Liver (tissue), 9 donors: ENCODE measurements around the gene PTPA. TPM values are rescaled to one million over a fixed set of nuclear protein-coding genes. Genes with fewer than 3 reads are reported as not detected.

Source experiments
- DNase-seq: peaks from one replicate; pipeline ENCODE4 v3.0.0-alpha.2; 2017; ENCODE audit warnings: low spot score
- H3K27ac ChIP-seq, 2 donors: one replicate each; pipeline ENCODE4 v1.7.0; 2013; ENCODE audit warnings: inconsistent platforms in 2 of 2, low read length in 2 of 2, control low read depth in 1 of 2, low read depth in 1 of 2, mild to moderate bottlenecking in 1 of 2
- H3K27me3 ChIP-seq, 4 donors: one replicate each; pipeline versions ENCODE4 v1.6.1 to v1.7.0; 2013; ENCODE audit warnings: low read length in 3 of 4, inconsistent platforms in 1 of 4, mild to moderate bottlenecking in 1 of 4, moderate library complexity in 1 of 4; ENCODE audit not compliant: control insufficient read depth in 4 of 4, insufficient read depth in 4 of 4
- H3K36me3 ChIP-seq, 4 donors: one replicate each; pipeline versions ENCODE4 v1.6.1 to v1.7.0; 2013; ENCODE audit warnings: low read length in 3 of 4, mild to moderate bottlenecking in 3 of 4, low read depth in 1 of 4, moderate library complexity in 1 of 4; ENCODE audit not compliant: control insufficient read depth in 4 of 4, insufficient read depth in 3 of 4
- H3K4me1 ChIP-seq, 4 donors: one replicate each; pipeline versions ENCODE4 v1.6.1 to v1.7.0; 2013; ENCODE audit warnings: low read length in 3 of 4, mild to moderate bottlenecking in 3 of 4, moderate library complexity in 1 of 4; ENCODE audit not compliant: control insufficient read depth in 4 of 4, insufficient read depth in 4 of 4
- H3K4me3 ChIP-seq, 3 donors: one replicate each; pipeline versions ENCODE4 v1.6.1 to v1.7.0; 2013; ENCODE audit warnings: low read length in 3 of 3, control low read depth in 1 of 3, low read depth in 1 of 3, mild to moderate bottlenecking in 1 of 3
- H3K9ac ChIP-seq, 2 donors: one replicate each; pipeline ENCODE4 v1.7.0; 2013; ENCODE audit warnings: low read length in 2 of 2, mild to moderate bottlenecking in 2 of 2, moderate library complexity in 2 of 2, control low read depth in 1 of 2, low read depth in 1 of 2
- H3K9me3 ChIP-seq, 4 donors: one replicate each; pipeline versions ENCODE4 v1.6.1 to v1.7.0; 2013; ENCODE audit warnings: low read length in 3 of 4; ENCODE audit not compliant: control insufficient read depth in 4 of 4
- EGR1 ChIP-seq, 2 donors: IDR thresholded peaks; 2 replicates each; pipeline ENCODE4 v1.6.1; 2016 to 2018; ENCODE audit warnings: antibody characterized with exemption in 2 of 2, low read depth in 2 of 2
- HNF4A ChIP-seq, 2 donors: conservative IDR thresholded peaks; 2 replicates each; pipeline ENCODE4 v1.6.1; 2016; ENCODE audit warnings: antibody characterized with exemption in 2 of 2, mild to moderate bottlenecking in 2 of 2
- JUND ChIP-seq, 2 donors: IDR thresholded peaks; 2 replicates each; pipeline ENCODE4 v1.6.1; 2016; ENCODE audit warnings: antibody characterized with exemption in 2 of 2
- RAD21 ChIP-seq, 2 donors: IDR thresholded peaks; 2 replicates each; pipeline ENCODE4 v1.6.1; 2016; ENCODE audit warnings: antibody characterized with exemption in 2 of 2, mild to moderate bottlenecking in 2 of 2
- RXRA ChIP-seq, 2 donors: IDR thresholded peaks; 2 replicates each; pipeline ENCODE4 v1.6.1; 2017 to 2018; ENCODE audit warnings: antibody characterized with exemption in 2 of 2, mild to moderate bottlenecking in 1 of 2
- YY1 ChIP-seq: IDR thresholded peaks from 2 replicates; pipeline ENCODE4 v1.6.1; 2016; ENCODE audit warnings: antibody characterized with exemption, mild to moderate bottlenecking
- WGBS: extraction: QIAGEN DNeasy Blood & Tissue Kit; methylation state at CpG from one replicate; pipeline ENCODE4 v1.1.7; 2013; 5-methylcytosine and 5-hydroxymethylcytosine counted together
- polyA plus RNA-seq, 2 donors: library from polyadenylated mRNA; stranded (reverse) in 1 of 2; unstranded in 1 of 2; fragments of 200-250 nt in 1 of 2; fragments of >200 nt in 1 of 2; fragmentation: Nextera tagmentation in 1 of 2; extraction: Ambion mirVana in 1 of 2; gene quantifications; one replicate each; pipeline versions ENCODE4 v1.2.1 to v1.2.3, GENCODE V29; 2013 to 2015
- total RNA-seq, 2 donors: library from RNA; depleted of rRNA; stranded (reverse); fragments of >200 nt; gene quantifications; one replicate each; pipeline ENCODE4 v1.2.3, GENCODE V29; 2014
- TF ChIP-seq, protein P1 (sequence below): fragments of 150-350 bp; IDR thresholded peaks from 2 replicates; pipeline ENCODE4 v1.5.1; 2017; ENCODE audit warnings: improper control_type of control experiment, low read depth, low read length; ENCODE audit not compliant: missing input control
- TF ChIP-seq, protein P2 (sequence below): IDR thresholded peaks from 2 replicates; pipeline ENCODE4 v1.6.1; 2016; ENCODE audit warnings: antibody characterized with exemption
- TF ChIP-seq, protein P3 (sequence below): IDR thresholded peaks from 2 replicates; pipeline ENCODE4 v1.6.1; 2016; ENCODE audit warnings: antibody characterized with exemption, mild to moderate bottlenecking
- donor health status: healthy.
- donor health status: healthy.
- donor health status: healthy.
- donor health status: healthy.
- donor health status: healthy.

Gene PTPA
- total and polyA plus RNA-seq, 4 donors = 27.6 to 66.0 (median 38.4) TPM

DNA sequence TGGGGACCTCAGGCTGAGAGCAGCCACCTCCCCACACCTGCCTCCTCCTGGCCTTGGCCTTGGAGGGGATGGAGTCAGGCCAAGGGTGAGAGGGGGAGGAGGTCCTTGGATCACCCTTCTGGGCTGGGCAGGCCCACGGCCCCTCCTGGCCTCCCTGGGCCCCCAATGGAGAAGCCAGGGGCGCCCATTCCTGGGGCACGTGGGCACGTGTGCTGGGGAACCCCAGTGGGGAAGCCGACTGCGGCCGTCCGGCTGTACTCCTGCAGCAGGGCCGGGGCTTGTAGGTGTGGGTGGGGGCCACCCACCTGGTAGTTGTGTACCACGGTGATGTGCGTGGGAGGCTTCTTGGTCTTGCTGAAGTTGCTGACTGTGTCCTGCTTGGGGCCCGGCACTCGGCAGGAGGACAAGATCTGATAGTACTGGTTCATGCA, 9.1 kb upstream of the PTPA start:
- no peak overlapping the region for H3K27ac ChIP-seq
- peaks cover 10 to 44% (median 22%) of the 10 kb centered on the region in 4 donors for H3K36me3 ChIP-seq
- no peak for DNase-seq
- no peaks in the 10 kb centered on the region for H3K4me1 ChIP-seq
- H3K9me3 ChIP-seq = no peaks in the 10 kb centered on the region
- WGBS = 93% methylated on average over 13 of the region's 13 CpGs
- TF ChIP-seq JUND (IDR thresholded peaks at IDR 0.05) = no peak
- TF ChIP-seq YY1 = no peak
- TF ChIP-seq RXRA (IDR thresholded peaks at IDR 0.05) = no peak
- TF ChIP-seq, protein P1, sequence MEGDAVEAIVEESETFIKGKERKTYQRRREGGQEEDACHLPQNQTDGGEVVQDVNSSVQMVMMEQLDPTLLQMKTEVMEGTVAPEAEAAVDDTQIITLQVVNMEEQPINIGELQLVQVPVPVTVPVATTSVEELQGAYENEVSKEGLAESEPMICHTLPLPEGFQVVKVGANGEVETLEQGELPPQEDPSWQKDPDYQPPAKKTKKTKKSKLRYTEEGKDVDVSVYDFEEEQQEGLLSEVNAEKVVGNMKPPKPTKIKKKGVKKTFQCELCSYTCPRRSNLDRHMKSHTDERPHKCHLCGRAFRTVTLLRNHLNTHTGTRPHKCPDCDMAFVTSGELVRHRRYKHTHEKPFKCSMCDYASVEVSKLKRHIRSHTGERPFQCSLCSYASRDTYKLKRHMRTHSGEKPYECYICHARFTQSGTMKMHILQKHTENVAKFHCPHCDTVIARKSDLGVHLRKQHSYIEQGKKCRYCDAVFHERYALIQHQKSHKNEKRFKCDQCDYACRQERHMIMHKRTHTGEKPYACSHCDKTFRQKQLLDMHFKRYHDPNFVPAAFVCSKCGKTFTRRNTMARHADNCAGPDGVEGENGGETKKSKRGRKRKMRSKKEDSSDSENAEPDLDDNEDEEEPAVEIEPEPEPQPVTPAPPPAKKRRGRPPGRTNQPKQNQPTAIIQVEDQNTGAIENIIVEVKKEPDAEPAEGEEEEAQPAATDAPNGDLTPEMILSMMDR = no peak
- TF ChIP-seq, protein P2, sequence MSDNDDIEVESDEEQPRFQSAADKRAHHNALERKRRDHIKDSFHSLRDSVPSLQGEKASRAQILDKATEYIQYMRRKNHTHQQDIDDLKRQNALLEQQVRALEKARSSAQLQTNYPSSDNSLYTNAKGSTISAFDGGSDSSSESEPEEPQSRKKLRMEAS = no peak
- TF ChIP-seq EGR1 (IDR thresholded peaks at IDR 0.05; ENCODE audit: low read depth in 2 of 2) = no peak
- TF ChIP-seq HNF4A (conservative IDR thresholded peaks at IDR 0.05) = no peak
- TF ChIP-seq, protein P3, sequence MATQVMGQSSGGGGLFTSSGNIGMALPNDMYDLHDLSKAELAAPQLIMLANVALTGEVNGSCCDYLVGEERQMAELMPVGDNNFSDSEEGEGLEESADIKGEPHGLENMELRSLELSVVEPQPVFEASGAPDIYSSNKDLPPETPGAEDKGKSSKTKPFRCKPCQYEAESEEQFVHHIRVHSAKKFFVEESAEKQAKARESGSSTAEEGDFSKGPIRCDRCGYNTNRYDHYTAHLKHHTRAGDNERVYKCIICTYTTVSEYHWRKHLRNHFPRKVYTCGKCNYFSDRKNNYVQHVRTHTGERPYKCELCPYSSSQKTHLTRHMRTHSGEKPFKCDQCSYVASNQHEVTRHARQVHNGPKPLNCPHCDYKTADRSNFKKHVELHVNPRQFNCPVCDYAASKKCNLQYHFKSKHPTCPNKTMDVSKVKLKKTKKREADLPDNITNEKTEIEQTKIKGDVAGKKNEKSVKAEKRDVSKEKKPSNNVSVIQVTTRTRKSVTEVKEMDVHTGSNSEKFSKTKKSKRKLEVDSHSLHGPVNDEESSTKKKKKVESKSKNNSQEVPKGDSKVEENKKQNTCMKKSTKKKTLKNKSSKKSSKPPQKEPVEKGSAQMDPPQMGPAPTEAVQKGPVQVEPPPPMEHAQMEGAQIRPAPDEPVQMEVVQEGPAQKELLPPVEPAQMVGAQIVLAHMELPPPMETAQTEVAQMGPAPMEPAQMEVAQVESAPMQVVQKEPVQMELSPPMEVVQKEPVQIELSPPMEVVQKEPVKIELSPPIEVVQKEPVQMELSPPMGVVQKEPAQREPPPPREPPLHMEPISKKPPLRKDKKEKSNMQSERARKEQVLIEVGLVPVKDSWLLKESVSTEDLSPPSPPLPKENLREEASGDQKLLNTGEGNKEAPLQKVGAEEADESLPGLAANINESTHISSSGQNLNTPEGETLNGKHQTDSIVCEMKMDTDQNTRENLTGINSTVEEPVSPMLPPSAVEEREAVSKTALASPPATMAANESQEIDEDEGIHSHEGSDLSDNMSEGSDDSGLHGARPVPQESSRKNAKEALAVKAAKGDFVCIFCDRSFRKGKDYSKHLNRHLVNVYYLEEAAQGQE = no peak
- H3K4me3 ChIP-seq = no peak overlapping the region
- H3K9ac ChIP-seq = no peak overlapping the region
- H3K27me3 ChIP-seq = no peaks in the 10 kb centered on the region

DNA sequence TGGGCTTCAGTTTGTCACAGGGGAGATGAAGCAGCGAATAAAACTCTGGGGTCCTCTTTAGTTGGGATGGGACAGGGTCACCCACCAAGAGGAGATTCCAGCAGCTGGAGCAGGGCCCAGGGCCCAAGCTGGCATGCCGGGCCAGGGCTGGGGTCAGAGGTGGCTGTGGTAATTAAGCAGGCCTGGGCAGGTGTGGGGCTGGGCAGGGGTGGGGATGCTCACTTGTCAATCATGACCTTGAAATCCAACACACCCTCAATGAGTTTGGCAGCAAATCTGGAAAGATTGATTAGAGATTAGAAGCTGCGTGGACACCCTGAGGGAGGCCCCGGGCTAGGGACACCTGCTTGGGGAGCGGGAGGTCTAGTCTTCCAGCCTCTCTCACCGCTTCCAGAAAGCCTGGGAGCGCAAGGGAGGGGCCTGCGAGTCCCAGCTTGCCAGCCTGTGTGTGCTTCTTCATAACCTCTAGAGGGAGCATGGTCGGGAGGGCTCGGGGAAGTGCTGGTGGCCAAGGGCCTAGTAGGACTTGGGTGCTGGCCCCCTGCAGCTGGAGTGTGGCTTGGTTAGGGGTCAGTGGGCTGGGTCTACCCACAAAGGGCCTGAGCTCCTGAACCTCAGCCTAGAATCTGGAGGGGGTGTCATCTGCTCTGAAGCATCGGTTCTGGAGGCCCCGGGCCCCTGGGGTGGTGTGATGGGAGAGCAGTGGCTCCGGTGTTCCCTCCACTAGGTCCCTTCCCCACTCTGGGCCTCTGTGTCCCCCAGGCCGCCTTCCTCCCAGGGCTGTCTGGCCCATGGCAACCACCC, 8.2 kb upstream of the PTPA start:
- Histone ChIP-seq H3K36me3 (peaks cover 9 to 47% (median 24%) of the 10 kb centered on the region in 4 donors), H3K4me1 (peaks cover 0 to 2% (median 0%) of the 10 kb centered on the region in 4 donors), H3K9ac (no peak overlapping the region), H3K9me3 (no peaks in the 10 kb centered on the region), H3K4me3 (no peak overlapping the region), H3K27ac (no peak overlapping the region), H3K27me3 (no peaks in the 10 kb centered on the region)
- 74% methylated on average over 14 of the region's 14 CpGs for WGBS
- DNase-seq = peak; percentile 46
- peak in 1 of 2 donors; percentile 55 for TF ChIP-seq RAD21 (IDR thresholded peaks at IDR 0.05)
- TF ChIP-seq, protein P1 = no peak
